PC-3 (cell line): ENCODE data around the gene BCKDHA. TPM values are rescaled to one million over a fixed set of nuclear protein-coding genes. Genes with fewer than 3 reads are reported as not detected.

Experiments
- ATAC-seq: fragments of 200-7000 bp; cut with Tn5 transposase; 2 replicates; pipeline ENCODE4 v1.9.1; 2020; ENCODE audit warnings: mild to moderate bottlenecking, moderate library complexity
- BruUV-seq: library from RNA; stranded (reverse); fragments of 400-500 nt; replicated peaks from 2 replicates; lab custom pipeline; 2021; lab: Mats Ljungman, UMichigan
- CTCF ChIA-PET: fragments of 300-600 bp; sonication (Branson Sonifier 250); formaldehyde crosslinking; loops from one replicate; lab custom pipeline; 2022; ENCODE audit warnings: antibody characterized with exemption; lab: Charles Lee
- POLR2A ChIA-PET: fragments of 300-600 bp; sonication (Branson Sonifier 250); formaldehyde crosslinking; loops from one replicate; lab custom pipeline; 2022; ENCODE audit warnings: antibody characterized with exemption; ENCODE audit not compliant: unreplicated experiment; lab: Charles Lee
- DNase-seq: peaks from one replicate; pipeline ENCODE4 v3.0.0-alpha.2; 2015
- H2AFZ ChIP-seq: fragments of 300-600 bp; sonication (generic); 2 replicates; pipeline ENCODE4 v1.6.0; 2016; ENCODE audit warnings: antibody characterized with exemption, low read length
- H3F3A ChIP-seq: fragments of 300-600 bp; sonication (generic); one replicate; pipeline ENCODE4 v1.6.0; 2017; ENCODE audit warnings: antibody characterized with exemption, low read length, control low read depth, mild to moderate bottlenecking; ENCODE audit not compliant: unreplicated experiment
- H3K27ac ChIP-seq: fragments of 300-600 bp; sonication (generic); 2 replicates; pipeline ENCODE4 v1.5.1; 2016; ENCODE audit warnings: mild to moderate bottlenecking, low read length
- H3K27me3 ChIP-seq: fragments of 300-600 bp; sonication (generic); 2 replicates; pipeline ENCODE4 v1.6.1; 2016; ENCODE audit warnings: low read length, mixed read lengths
- H3K36me3 ChIP-seq: fragments of 300-600 bp; sonication (generic); 2 replicates; pipeline ENCODE4 v1.6.1; 2016; ENCODE audit warnings: low read depth, mixed run types, low read length, mixed read lengths
- H3K4me1 ChIP-seq: fragments of 300-600 bp; sonication (generic); 2 replicates; pipeline ENCODE4 v1.5.1; 2016; ENCODE audit warnings: low read length; ENCODE audit not compliant: insufficient read depth
- H3K4me2 ChIP-seq: fragments of 300-600 bp; sonication (generic); 2 replicates; pipeline ENCODE4 v1.6.0; 2016; ENCODE audit warnings: low read length
- H3K4me3 ChIP-seq: fragments of 300-600 bp; sonication (generic); 2 replicates; pipeline ENCODE4 v1.5.1; 2016; ENCODE audit warnings: mild to moderate bottlenecking, low read length, mixed read lengths
- H3K79me2 ChIP-seq: fragments of 300-600 bp; sonication (generic); 2 replicates; pipeline ENCODE4 v1.6.1; 2017; ENCODE audit warnings: low read length, mixed read lengths
- H3K9ac ChIP-seq: fragments of 300-600 bp; sonication (generic); 2 replicates; pipeline ENCODE4 v1.6.0; 2016; ENCODE audit warnings: mild to moderate bottlenecking, low read length
- H3K9me2 ChIP-seq: fragments of 300-600 bp; sonication (generic); replicated peaks from 2 replicates; pipeline ENCODE4 v1.6.1; 2016; ENCODE audit warnings: mixed run types, low read length, mixed read lengths
- H3K9me3 ChIP-seq: fragments of 300-600 bp; sonication (generic); 2 replicates; pipeline ENCODE4 v1.6.1; 2016; ENCODE audit warnings: low read length, mixed read lengths
- H4K20me1 ChIP-seq: fragments of 300-600 bp; sonication (generic); 2 replicates; pipeline ENCODE4 v1.6.1; 2016; ENCODE audit warnings: low read length, mixed read lengths
- EZH2 ChIP-seq: fragments of 300-600 bp; sonication (generic); IDR thresholded peaks from one replicate; pipeline ENCODE4 v1.6.1; 2017; ENCODE audit warnings: antibody characterized with exemption, mild to moderate bottlenecking, low read length; ENCODE audit not compliant: unreplicated experiment
- EZH2phosphoT487 ChIP-seq: fragments of 300-600 bp; sonication (generic); IDR thresholded peaks from 2 replicates; pipeline ENCODE4 v1.6.1; 2018; ENCODE audit warnings: mild to moderate bottlenecking, antibody characterized with exemption, low read length, borderline replicate concordance
- intact Hi-C: fragments of 100-400 bp; cut with micrococcal nuclease; formaldehyde crosslinking; loops from 2 replicates; pipeline ENCODE4 v1.9.0; 2023
- total RNA-seq: library from RNA; depleted of rRNA; stranded (reverse); fragments of >200 nt; gene quantifications from 2 replicates; pipeline ENCODE4 v1.2.3, GENCODE V29; 2014
- TF ChIP-seq, protein P1 (sequence below): fragments of 300-600 bp; sonication (generic); conservative IDR thresholded peaks from 2 replicates; pipeline ENCODE4 v1.5.1; 2017; ENCODE audit warnings: antibody characterized with exemption, low read depth, mild to moderate bottlenecking, low read length

Gene BCKDHA
- total RNA-seq, 1 experiment from 2014 or later, result 49.2 TPM

DNA sequence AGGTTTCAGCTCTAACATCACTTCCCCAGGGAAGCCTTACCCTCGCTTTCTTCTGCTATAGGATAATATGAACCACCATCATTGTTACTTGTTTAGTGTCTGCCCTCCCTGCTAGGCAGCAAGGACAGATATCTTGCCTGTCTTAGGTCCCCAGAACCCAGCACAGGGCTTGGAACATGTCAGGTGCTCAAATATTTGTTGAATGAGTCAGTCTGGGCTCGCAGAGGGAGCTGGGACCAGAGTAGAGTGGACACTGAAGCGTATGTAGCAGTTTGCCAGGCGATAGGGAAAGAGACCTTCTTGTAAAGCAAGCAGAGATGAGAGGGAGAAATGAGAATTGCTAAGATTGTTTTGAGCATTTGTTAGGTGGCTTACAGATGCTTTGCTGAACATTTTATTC, 11.7 kb downstream of the BCKDHA start:
- Histone ChIP-seq H4K20me1 (no peaks in the 10 kb centered on the region), H3K4me3 (no peak overlapping the region), H3K27ac (0 out of 2 replicates have a peak overlapping the region, but pooled peaks have one; percentile 14), H3K9me2 (no peaks in the 10 kb centered on the region), H3K4me2 (peak overlapping the region; percentile 49), H3K27me3 (no peaks in the 10 kb centered on the region), H3K4me1 (peaks cover 9% of the 10 kb centered on the region), H3K9ac (no peak overlapping the region), H3K36me3 (no peaks in the 10 kb centered on the region), H3K79me2 (no peaks in the 10 kb centered on the region), H3K9me3 (no peaks in the 10 kb centered on the region), H3F3A (no peaks in the 10 kb centered on the region), H2AFZ (no peak overlapping the region)
- CTCF ChIA-PET, result interaction anchor here (1.0 kb wide), 1 partner anchor 56 kb away, joined by 5 read pairs; no protein-coding TSS in a partner anchor
- intact Hi-C loops, result no loop called here
- POLR2A ChIA-PET, result no interaction called here
- TF ChIP-seq EZH2phosphoT487, result no peak
- TF ChIP-seq EZH2, result no peak
- TF ChIP-seq, protein P1, sequence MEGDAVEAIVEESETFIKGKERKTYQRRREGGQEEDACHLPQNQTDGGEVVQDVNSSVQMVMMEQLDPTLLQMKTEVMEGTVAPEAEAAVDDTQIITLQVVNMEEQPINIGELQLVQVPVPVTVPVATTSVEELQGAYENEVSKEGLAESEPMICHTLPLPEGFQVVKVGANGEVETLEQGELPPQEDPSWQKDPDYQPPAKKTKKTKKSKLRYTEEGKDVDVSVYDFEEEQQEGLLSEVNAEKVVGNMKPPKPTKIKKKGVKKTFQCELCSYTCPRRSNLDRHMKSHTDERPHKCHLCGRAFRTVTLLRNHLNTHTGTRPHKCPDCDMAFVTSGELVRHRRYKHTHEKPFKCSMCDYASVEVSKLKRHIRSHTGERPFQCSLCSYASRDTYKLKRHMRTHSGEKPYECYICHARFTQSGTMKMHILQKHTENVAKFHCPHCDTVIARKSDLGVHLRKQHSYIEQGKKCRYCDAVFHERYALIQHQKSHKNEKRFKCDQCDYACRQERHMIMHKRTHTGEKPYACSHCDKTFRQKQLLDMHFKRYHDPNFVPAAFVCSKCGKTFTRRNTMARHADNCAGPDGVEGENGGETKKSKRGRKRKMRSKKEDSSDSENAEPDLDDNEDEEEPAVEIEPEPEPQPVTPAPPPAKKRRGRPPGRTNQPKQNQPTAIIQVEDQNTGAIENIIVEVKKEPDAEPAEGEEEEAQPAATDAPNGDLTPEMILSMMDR, result no peak
- peak; percentile 100 for ATAC-seq
- no TSS peak for BruUV-seq
- DNase-seq, result peak; percentile 83

DNA sequence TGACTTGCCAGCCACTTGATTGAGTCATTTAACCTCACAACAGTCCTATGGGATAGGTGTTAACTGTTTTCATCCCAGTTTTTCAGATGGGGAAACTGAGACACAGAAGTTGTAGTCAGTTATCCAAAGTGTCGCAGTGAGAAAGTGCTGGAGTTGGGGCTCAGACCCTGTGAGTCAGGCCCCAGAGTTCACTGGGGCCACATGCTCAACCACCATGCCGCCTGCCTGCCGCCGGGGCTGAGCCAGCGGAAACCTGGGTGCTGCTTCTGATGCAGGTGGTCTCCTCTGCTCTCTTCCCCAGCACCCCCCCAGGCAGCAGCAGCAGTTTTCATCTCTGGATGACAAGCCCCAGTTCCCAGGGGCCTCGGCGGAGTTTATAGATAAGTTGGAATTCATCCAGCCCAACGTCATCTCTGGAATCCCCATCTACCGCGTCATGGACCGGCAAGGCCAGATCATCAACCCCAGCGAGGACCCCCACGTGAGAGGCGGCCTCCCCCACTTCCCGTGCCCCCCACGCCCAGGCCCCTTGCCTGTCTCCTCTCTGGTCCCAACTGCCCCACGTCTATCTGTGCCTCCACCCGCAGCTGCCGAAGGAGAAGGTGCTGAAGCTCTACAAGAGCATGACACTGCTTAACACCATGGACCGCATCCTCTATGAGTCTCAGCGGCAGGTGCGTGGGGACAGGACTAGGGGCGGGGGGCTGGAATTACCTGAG, 12.9 kb downstream of the BCKDHA start:
- H3K27me3 ChIP-seq, result no peaks in the 10 kb centered on the region
- H3K79me2 ChIP-seq, result no peaks in the 10 kb centered on the region
- no peak overlapping the region for H3K4me3 ChIP-seq
- DNase-seq (no peak), ATAC-seq (no peak)
- no peaks in the 10 kb centered on the region for H3K9me3 ChIP-seq
- no peaks in the 10 kb centered on the region for H3F3A ChIP-seq
- TF ChIP-seq, protein P1, result no peak
- TF ChIP-seq EZH2 (no peak), EZH2phosphoT487 (no peak)
- no peaks in the 10 kb centered on the region for H4K20me1 ChIP-seq
- POLR2A ChIA-PET, result no interaction called here
- H3K27ac ChIP-seq, result no peak overlapping the region
- H3K36me3 ChIP-seq, result no peaks in the 10 kb centered on the region
- peaks cover 9% of the 10 kb centered on the region for H3K4me1 ChIP-seq
- no peaks in the 10 kb centered on the region for H3K9me2 ChIP-seq
- intact Hi-C loops, result no loop called here
- no TSS peak for BruUV-seq
- CTCF ChIA-PET, result no interaction called here
- H2AFZ ChIP-seq, result no peak overlapping the region
- no peak overlapping the region for H3K9ac ChIP-seq
- H3K4me2 ChIP-seq, result no peak overlapping the region
